LNCaP clone FGC (cell line): ENCODE data around the gene PKMYT1.

Source experiments
- DNase-seq: peaks from one replicate; pipeline ENCODE4 v3.0.0-alpha.2; 2011; ENCODE audit warnings: low read depth
- H3K4me3 ChIP-seq: 2 replicates; pipeline ENCODE4 v1.5.1; 2011; ENCODE audit warnings: mild to moderate bottlenecking, low read depth, low read length, control low read depth
- CTCF ChIP-seq: IDR thresholded peaks from 2 replicates; pipeline ENCODE4 v1.5.1; 2012; ENCODE audit warnings: mild to moderate bottlenecking; ENCODE audit not compliant: control insufficient read depth, insufficient read depth; ENCODE audit errors: extremely low read depth

The PKMYT1 gene

GRCh38 chr16:2973093-2973492, 7.2 kb downstream of the PKMYT1 start:
- H3K4me3 ChIP-seq = no peak overlapping the region
- DNase-seq = no peak
- no peak for TF ChIP-seq CTCF

- no peak for TF ChIP-seq CTCF
- no peak for DNase-seq
- no peak overlapping the region for H3K4me3 ChIP-seq
These were observed 8.1 kb downstream of the PKMYT1 start for GRCh38 chr16:2971985-2972784.

- no peak for TF ChIP-seq CTCF
- H3K4me3 ChIP-seq = no peak overlapping the region
- DNase-seq = no peak
These were observed 8.9 kb downstream of the PKMYT1 start for GRCh38 chr16:2971134-2971984.

- no peak for TF ChIP-seq CTCF
These were observed 9.7 kb downstream of the PKMYT1 start for GRCh38 chr16:2970563-2970962.

GRCh38 chr16:2969545-2970521, 10.4 kb downstream of the PKMYT1 start:
- TF ChIP-seq CTCF = peak; percentile 48
- H3K4me3 ChIP-seq = peak overlapping the region; percentile 74
- DNase-seq = no peak

More at GRCh38 chr16:2970563-2970962, 9.7 kb downstream of the PKMYT1 start:
- no peak for DNase-seq
- peak overlapping the region; percentile 74 for H3K4me3 ChIP-seq
